ENCODE measurements around the gene KCNJ9.

GRCh38 chr1:160062230-160062532, 19.2 kb upstream of the KCNJ9 start:
- TF ChIP-seq POLR2A (IDR thresholded peaks at IDR 0.05; ENCODE audit: low read length) (no peak), GATA1 (IDR thresholded peaks at IDR 0.05; ENCODE audit: low read depth, low read length) (no peak)
